ENCODE measurements around the gene CAP1.

CAP1 gene, protein sequence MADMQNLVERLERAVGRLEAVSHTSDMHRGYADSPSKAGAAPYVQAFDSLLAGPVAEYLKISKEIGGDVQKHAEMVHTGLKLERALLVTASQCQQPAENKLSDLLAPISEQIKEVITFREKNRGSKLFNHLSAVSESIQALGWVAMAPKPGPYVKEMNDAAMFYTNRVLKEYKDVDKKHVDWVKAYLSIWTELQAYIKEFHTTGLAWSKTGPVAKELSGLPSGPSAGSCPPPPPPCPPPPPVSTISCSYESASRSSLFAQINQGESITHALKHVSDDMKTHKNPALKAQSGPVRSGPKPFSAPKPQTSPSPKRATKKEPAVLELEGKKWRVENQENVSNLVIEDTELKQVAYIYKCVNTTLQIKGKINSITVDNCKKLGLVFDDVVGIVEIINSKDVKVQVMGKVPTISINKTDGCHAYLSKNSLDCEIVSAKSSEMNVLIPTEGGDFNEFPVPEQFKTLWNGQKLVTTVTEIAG

DNA sequence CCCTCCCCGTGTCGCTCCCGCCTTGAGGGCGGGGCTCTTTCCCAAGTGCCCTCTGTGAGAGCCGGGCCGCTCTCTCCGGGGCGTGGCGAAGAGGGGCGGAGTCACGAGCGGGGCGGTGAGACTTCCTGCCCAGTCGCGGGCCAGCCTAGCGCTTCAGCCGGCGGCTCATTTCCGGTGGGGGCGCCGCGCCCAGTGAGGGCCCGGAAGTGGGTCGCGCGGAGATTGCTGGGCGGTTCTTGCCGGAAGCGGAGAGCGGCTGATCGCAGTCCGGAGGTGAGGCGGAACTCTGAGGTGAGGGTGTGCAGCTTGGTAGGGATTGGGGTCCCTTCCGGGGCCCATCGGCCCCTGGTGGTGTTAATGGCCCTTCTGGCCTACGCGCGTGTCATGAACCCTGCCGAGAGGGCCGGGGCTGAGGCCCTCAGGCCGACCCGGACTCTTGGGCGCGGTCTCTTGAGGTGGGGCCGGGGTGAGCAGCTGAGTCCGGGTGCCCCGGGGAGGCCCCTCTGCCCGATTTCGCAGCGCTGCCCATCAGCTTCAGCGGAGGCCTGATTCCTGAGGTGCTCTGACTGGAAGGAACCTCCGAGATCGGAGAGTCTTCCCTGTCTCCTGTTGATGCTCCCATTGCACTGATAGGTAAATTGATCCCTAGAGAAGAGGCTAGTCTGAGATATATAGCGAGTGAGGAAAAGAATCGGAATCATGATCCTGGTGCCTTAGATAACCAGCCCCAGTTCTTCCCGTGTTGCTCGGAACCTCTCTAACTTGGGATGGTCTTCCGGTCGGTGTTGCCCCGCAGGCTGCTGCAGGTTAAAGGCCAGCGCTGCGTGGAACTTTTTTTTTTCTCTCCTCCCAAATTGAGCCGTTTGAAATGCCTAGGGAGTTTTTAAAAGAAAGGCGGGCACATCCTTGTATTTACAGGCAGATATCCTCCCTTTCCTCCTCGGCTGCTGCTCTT, at the start of gene CAP1:
Gene CAP1 (plus strand): TSS at position 219 of the 955 bp plus-strand sequence. CDS start 18,618 bp downstream, outside the sequence.
- DNase-seq (ENCODE audit: extremely low read depth, insufficient read length), result peak; percentile 100
- Histone ChIP-seq H3K27me3 (replicated peaks; ENCODE audit: control insufficient read depth, insufficient read depth, low read length) (no peaks in the 10 kb centered on the region), H3K36me3 (ENCODE audit: control insufficient read depth, insufficient read depth, low read length) (peaks cover 2% of the 10 kb centered on the region), H3K4me3 (replicated peaks; ENCODE audit: low read depth, low read length) (peak within 1 kb of the TSS; percentile 96)
- TF ChIP-seq CTCF (IDR thresholded peaks at IDR 0.05; ENCODE audit: insufficient read depth, low read length, poor library complexity, severe bottlenecking), result no peak

GRCh38 chr1:39992234-39992633, 48.3 kb upstream of the CAP1 start:
- no peak for DNase-seq (ENCODE audit: extremely low read depth, insufficient read length)
- Histone ChIP-seq H3K36me3 (ENCODE audit: control insufficient read depth, insufficient read depth, low read length) (no peaks in the 10 kb centered on the region), H3K4me3 (replicated peaks; ENCODE audit: low read depth, low read length) (no peak overlapping the region), H3K27me3 (replicated peaks; ENCODE audit: control insufficient read depth, insufficient read depth, low read length) (no peaks in the 10 kb centered on the region)
- TF ChIP-seq CTCF (IDR thresholded peaks at IDR 0.05; ENCODE audit: insufficient read depth, low read length, poor library complexity, severe bottlenecking), result no peak

- TF ChIP-seq CTCF (IDR thresholded peaks at IDR 0.05; ENCODE audit: insufficient read depth, low read length, poor library complexity, severe bottlenecking), result no peak
- no peak for DNase-seq (ENCODE audit: extremely low read depth, insufficient read length)
- Histone ChIP-seq H3K4me3 (replicated peaks; ENCODE audit: low read depth, low read length) (no peak overlapping the region), H3K36me3 (ENCODE audit: control insufficient read depth, insufficient read depth, low read length) (no peaks in the 10 kb centered on the region), H3K27me3 (replicated peaks; ENCODE audit: control insufficient read depth, insufficient read depth, low read length) (no peaks in the 10 kb centered on the region)
Observed at GRCh38 chr1:39992888-39993287, 47.6 kb upstream of the CAP1 start.

GRCh38 chr1:39995973-39996393, 44.5 kb upstream of the CAP1 start:
- Histone ChIP-seq H3K27me3 (replicated peaks; ENCODE audit: control insufficient read depth, insufficient read depth, low read length) (no peaks in the 10 kb centered on the region), H3K4me3 (replicated peaks; ENCODE audit: low read depth, low read length) (no peak overlapping the region), H3K36me3 (ENCODE audit: control insufficient read depth, insufficient read depth, low read length) (no peaks in the 10 kb centered on the region)
- TF ChIP-seq CTCF (IDR thresholded peaks at IDR 0.05; ENCODE audit: insufficient read depth, low read length, poor library complexity, severe bottlenecking), result no peak
- peak; percentile 52 for DNase-seq (ENCODE audit: extremely low read depth, insufficient read length)

DNA sequence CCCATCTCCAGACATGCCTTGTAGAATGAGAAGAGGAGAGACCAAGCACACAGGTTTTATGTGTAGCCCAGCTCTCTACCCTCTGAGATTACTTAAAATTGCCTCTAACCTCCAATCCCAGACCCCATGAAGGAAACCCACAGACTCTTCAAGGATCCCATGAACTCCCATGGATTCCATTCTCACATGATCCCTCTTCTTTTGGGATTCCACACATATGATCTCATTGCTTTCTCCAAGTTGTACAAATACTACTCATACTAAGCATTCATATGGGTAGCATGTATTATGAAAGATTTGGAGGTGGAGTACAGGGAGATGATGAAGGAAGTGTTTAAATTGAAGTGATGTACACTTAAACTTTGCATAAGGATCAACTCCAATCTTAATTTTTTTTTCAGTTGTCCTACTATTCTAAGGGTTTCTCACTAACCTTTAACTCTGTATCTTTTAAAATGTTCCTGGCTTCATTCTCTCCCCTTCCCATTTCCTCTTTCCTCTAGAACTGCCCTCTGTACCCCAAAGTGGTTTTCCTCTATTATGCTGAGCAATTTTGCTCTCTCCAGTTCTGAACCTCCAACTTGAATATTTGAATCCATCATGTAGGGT, 44.0 kb upstream of the CAP1 start:
- no peaks in the 10 kb centered on the region for H3K27me3 ChIP-seq (replicated peaks; ENCODE audit: control insufficient read depth, insufficient read depth, low read length)
- no peak for TF ChIP-seq CTCF (IDR thresholded peaks at IDR 0.05; ENCODE audit: insufficient read depth, low read length, poor library complexity, severe bottlenecking)
- no peak overlapping the region for H3K4me3 ChIP-seq (replicated peaks; ENCODE audit: low read depth, low read length)
- DNase-seq (ENCODE audit: extremely low read depth, insufficient read length), result no peak
- H3K36me3 ChIP-seq (ENCODE audit: control insufficient read depth, insufficient read depth, low read length), result no peaks in the 10 kb centered on the region

Measured in GM06990 (cell line).